Kidney capillary endothelial cell (primary cell): ENCODE results near the gene NPFFR1.
A peak's percentile ranks its signal among the peaks of the same experiment; 100 is the strongest.

Source experiments
- DNase-seq: peaks from one replicate; pipeline ENCODE4 v3.0.0-alpha.2; 2018; ENCODE audit warnings: low spot score

The NPFFR1 gene

GRCh38 chr10:70315276-70315675, 31.5 kb upstream of the NPFFR1 start:
- DNase-seq = no peak

DNA sequence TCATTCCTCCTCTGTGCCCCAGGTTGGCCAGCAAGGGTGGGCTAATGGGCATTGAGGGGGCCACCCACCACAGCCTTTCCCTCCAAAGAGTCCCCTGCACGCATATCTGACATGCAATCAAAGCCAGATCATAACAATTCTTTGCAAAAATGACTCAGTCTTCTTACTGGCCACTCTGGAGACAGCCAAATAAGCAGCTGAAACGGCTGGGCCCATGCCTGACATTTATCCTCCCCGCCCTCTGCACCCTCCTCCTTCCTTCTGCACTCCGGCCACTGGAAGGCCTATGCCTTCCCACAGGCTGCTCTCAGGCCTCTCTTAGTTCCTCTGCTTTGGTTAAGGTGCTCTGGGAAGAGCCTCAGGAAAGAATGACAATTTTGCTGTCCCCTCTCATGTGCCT, 29.2 kb upstream of the NPFFR1 start:
- DNase-seq = no peak

DNA sequence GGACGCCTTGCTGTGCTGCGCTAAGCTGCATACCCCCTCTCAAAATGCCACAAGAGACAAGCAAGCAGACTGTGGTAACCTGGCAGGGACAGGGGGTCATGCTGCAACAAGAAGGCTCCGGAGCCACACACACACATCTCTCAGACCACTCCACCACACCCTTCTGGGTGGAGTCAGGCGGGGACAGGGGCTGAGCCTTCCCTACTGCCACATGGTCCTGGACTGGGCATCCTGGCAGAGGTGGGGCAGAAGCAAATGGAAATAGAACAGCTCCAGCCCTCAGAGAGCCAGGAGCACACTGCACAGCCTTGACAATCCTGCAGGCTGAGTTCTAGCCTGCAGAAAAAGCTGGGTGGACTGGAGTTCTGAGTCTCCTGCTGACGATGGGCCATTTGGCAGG, 28.4 kb upstream of the NPFFR1 start:
- no peak for DNase-seq

- DNase-seq = no peak
Measured at GRCh38 chr10:70311698-70312097, 27.9 kb upstream of the NPFFR1 start.

DNA sequence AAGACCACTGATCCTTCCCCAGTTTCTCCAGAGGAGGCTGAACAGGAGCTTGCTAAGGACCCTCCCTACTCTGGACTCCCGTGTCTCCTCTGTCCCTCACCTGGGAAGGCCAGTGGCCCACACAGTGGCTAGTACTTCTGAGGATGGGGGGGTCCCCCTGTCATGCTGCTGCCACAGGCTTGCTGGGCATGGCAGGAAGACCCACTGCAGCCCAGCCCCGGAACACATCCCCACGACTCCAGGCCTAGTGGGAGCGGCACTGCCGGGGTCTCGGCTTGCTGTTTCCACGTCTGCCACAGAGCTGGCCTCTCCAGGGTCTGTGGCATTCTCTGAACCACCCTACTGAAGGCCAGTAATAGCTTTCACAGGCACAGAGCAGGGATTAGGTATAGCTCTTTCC, 25.9 kb upstream of the NPFFR1 start:
- DNase-seq = no peak

- no peak for DNase-seq
Measured at GRCh38 chr10:70308121-70309060, 24.6 kb upstream of the NPFFR1 start.

GRCh38 chr10:70306886-70307520, 23.2 kb upstream of the NPFFR1 start:
- DNase-seq = no peak

GRCh38 chr10:70306181-70306705, 22.4 kb upstream of the NPFFR1 start:
- no peak for DNase-seq

DNA sequence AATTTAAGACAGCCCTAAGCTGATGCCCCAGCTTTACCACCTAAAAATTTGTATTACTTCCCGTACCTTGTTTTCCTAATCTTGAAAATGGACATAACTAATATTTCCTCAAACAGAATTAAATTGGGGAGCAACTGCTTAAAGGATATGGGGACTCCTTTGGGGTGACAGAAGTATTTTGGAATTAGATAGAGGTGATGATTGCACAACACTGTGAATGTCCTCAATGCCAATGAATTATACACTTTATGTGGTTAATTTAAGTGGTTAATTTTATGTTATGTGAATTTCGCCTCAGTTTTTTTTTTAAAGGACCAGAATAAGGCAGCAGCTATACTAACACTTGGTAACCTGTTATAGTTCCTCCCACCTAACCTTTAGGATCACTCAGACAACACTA, 19.9 kb upstream of the NPFFR1 start:
- DNase-seq = no peak

DNA sequence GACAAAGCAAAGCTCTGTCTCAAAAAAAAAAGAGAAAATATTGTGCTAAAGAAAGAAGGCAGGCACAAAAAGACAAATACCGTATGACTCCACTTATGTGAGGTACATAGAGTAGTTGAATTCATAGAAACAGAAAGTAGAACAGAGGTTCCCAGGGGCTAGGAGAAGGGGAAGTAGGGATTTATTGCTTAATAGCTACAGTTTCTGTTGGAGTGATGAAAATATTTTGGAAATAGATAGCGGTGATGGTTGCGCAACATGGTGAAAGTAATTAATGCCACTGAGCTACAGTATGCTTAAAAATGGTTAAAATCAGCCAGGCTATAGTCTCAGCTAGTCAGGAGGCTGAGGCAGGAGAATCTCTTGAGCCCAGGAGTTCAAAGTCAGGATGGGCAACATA, 18.5 kb upstream of the NPFFR1 start:
- no peak for DNase-seq

DNA sequence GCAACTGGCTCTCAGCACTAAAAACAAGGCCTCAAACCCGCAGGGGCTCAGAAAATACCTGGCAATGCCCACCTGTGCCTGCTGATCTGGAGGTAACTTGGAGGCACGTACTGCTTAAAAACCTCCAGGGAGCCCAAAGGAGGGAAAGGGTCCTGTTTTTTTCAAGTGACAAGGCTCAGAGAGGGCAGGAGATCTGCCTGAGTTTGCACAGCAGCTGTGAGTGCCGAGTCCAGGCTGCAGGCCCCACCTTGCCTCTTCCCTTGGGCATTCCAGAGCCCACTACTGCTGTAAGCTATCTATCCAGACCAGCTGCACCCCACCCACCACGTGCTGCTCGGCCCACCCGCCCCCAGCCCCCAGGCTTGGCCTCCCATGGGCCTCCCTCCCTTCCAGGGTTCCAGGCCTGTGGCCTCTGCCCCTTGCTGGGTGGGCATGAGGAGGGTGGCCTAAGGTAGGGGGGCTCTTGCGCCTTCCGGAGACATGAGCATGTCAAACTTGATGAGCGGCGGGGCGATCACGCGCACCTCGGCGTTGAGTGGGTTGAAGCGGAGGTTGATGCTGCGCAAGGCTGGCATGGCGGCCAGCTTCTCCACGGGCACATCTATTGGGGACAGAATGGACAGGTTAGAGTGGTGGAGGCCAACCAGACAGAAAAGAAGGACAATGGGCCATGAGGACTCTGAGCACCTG, 17.2 kb upstream of the NPFFR1 start:
- no peak for DNase-seq

DNA sequence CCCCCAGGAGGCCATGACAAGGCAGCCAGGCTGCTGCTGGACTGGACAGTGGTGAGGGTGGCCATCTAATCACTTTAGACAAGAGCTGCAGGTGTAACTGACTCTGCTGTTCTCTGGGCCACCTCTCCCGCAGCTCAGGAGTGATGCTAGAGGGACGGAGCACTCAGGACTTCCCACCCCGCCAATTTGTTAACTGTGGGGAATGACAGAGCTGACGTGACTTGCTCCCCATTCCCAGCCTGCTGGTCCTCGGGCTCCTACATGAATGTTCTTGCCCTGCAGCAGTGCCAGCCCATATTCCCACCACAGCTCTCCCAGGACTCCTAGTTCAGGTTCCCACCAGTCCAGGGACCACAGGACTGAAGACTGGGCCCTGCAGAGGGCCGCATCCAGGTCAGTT, 16.7 kb upstream of the NPFFR1 start:
- DNase-seq = no peak

DNA sequence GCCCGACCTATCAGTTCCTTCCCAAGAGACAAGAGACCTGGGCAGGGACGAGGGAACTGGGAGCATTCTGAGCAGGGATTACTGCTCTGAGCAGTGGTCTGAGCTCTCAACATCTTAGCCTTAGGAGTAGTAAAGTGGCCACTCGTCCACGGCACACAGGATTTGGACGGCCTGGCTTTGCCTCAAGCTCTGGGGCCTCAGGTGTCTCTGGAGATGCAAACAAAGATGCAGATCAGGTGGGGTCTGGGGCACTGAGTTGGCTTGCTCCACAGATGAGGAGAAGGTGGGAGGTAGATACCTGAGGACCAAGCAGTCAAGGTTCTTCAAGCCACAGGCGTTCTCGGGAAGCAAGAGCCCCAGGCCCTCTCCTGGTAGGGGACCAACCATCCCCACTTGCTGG, 16.1 kb upstream of the NPFFR1 start:
- no peak for DNase-seq

DNA sequence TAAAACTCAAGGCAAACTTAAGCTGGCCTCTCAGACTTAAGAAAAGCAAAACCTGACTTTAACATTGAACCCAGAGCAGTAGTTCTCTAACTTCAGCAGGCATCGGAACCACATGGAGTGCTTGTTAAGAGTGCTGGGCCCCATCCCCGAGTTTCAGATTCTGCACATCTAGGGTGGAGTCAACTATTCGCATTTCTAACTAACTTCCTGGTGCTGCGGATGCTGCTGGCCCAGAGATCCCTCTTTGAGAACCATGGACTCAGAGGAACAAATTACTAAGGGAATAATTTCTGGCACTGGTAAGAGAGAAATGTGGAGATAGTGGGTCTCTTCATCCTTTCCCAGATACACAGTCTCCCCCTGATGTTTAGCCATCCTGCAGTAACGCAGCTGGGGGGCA, 14.6 kb upstream of the NPFFR1 start:
- DNase-seq = no peak

GRCh38 chr10:70297224-70297623, 13.4 kb upstream of the NPFFR1 start:
- DNase-seq = no peak

GRCh38 chr10:70296406-70296899, 12.6 kb upstream of the NPFFR1 start:
- DNase-seq = peak; percentile 87

- DNase-seq = no peak
Measured at GRCh38 chr10:70295926-70296325, 12.1 kb upstream of the NPFFR1 start.

GRCh38 chr10:70295321-70295720, 11.5 kb upstream of the NPFFR1 start:
- DNase-seq = no peak

- no peak for DNase-seq
Measured at GRCh38 chr10:70293169-70293843, 9.5 kb upstream of the NPFFR1 start.

DNA sequence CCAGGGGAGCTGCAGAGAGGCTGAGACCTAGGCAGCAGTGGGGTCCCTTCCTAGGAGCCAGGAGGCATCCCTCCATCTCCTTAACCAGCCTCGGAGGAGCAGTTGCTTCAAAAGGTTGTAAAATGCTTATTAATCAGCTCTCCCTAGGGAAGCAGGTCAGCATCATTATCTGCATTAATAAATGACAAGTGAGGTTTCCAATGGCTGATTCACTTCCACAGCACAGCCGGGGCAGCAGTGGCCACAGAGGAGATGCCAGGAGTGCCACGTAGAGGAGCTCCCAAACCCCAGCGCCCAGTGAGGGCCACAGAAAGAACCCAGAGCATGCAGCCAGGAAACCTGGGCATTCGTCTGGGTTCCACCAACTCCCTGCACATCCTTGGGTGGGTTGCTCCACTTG, 8.2 kb upstream of the NPFFR1 start:
- no peak for DNase-seq

GRCh38 chr10:70289739-70290138, 5.9 kb upstream of the NPFFR1 start:
- DNase-seq = no peak

GRCh38 chr10:70286616-70287015, 2.8 kb upstream of the NPFFR1 start:
- DNase-seq = no peak
